Measurements from ENCODE around the gene ERC2.

Gene ERC2

GRCh38 chr3:55701997-55702396, 766.3 kb downstream of the ERC2 start (continued):
- TF ChIP-seq ZNF24 (tag by site-specific recombination; IDR thresholded peaks at IDR 0.05) (0 out of 2 replicates have a peak, but pooled peaks have one; percentile 50), TSHZ1 (tag by site-specific recombination; IDR thresholded peaks at IDR 0.05; ENCODE audit: borderline replicate concordance) (peak; percentile 61; the same call in 1 of the 2 replicates), ZFP41 (tag by site-specific recombination; IDR thresholded peaks at IDR 0.05; ENCODE audit: borderline replicate concordance) (no peak), SP7 (tag by site-specific recombination; IDR thresholded peaks at IDR 0.05) (0 out of 2 replicates have a peak, but pooled peaks have one; percentile 21), ZNF645 (tag by site-specific recombination; IDR thresholded peaks at IDR 0.05) (no peak), ZNF639 (tag by site-specific recombination; IDR thresholded peaks at IDR 0.05) (no peak), ZBTB6 (tag by site-specific recombination; IDR thresholded peaks at IDR 0.05) (no peak), ZNF248 (tag by site-specific recombination; IDR thresholded peaks at IDR 0.05) (no peak), GLIS2 (tag by site-specific recombination; IDR thresholded peaks at IDR 0.05) (no peak), ZNF677 (tag by site-specific recombination; IDR thresholded peaks at IDR 0.05) (no peak), ZNF580 (tag by site-specific recombination; IDR thresholded peaks at IDR 0.05) (no peak), ZNF23 (tag by site-specific recombination; IDR thresholded peaks at IDR 0.05; ENCODE audit: borderline replicate concordance) (no peak), KLF8 (tag by site-specific recombination; IDR thresholded peaks at IDR 0.05) (no peak), ZNF311 (tag by site-specific recombination; IDR thresholded peaks at IDR 0.05; ENCODE audit: borderline replicate concordance) (no peak), PRDM4 (tag by site-specific recombination; IDR thresholded peaks at IDR 0.05) (0 out of 2 replicates have a peak, but pooled peaks have one; percentile 18), ZXDB (tag by site-specific recombination; IDR thresholded peaks at IDR 0.05) (peak; percentile 40; the same call in 1 of the 2 replicates), ZNF629 (tag by site-specific recombination; IDR thresholded peaks at IDR 0.05) (peak; percentile 94), REST (tag by site-specific recombination; IDR thresholded peaks at IDR 0.05) (peak; percentile 83), KLF1 (tag by site-specific recombination; IDR thresholded peaks at IDR 0.05) (no peak), ZNF26 (tag by site-specific recombination; IDR thresholded peaks at IDR 0.05) (no peak), ZNF366 (tag by site-specific recombination; conservative IDR thresholded peaks at IDR 0.05) (peak; percentile 64), ZNF394 (tag by site-specific recombination; IDR thresholded peaks at IDR 0.05; ENCODE audit: borderline replicate concordance) (no peak), ZNF830 (tag by site-specific recombination; IDR thresholded peaks at IDR 0.05; ENCODE audit: low read depth) (no peak)

Data from HEK293 (cell line).